Inflammatory macrophage treated with lipopolysaccharide for 1 hour (primary cell): ENCODE data around the gene SPI1.

Experiments used
- DNase-seq, 2 donors: peaks; one replicate each; pipeline ENCODE4 v3.0.0-alpha.2; 2020 to 2022

Gene SPI1

GRCh38 chr11:47406896-47407745, 28.8 kb upstream of the SPI1 start:
- DNase-seq: peak; percentile 89 to 92

- DNase-seq: no peak
Observed at GRCh38 chr11:47403571-47403970, 25.2 kb upstream of the SPI1 start.

- DNase-seq: no peak
Observed at GRCh38 chr11:47403135-47403534, 24.8 kb upstream of the SPI1 start.

- peak; percentile 17 to 27 for DNase-seq
Observed at GRCh38 chr11:47400768-47401279, 22.5 kb upstream of the SPI1 start.

- DNase-seq: no peak
Observed at GRCh38 chr11:47399860-47400767, 21.8 kb upstream of the SPI1 start.

- DNase-seq: no peak
Observed at GRCh38 chr11:47398551-47398950, 20.2 kb upstream of the SPI1 start.

- DNase-seq: no peak
Observed at GRCh38 chr11:47398011-47398410, 19.7 kb upstream of the SPI1 start.

GRCh38 chr11:47396049-47396320, 17.6 kb upstream of the SPI1 start:
- DNase-seq: no peak

GRCh38 chr11:47395223-47396048, 17.1 kb upstream of the SPI1 start:
- peak; percentile 35 to 39 for DNase-seq

- peak; percentile 89 to 94 for DNase-seq
Observed at GRCh38 chr11:47394322-47395222, 16.2 kb upstream of the SPI1 start.

GRCh38 chr11:47394050-47394321, 15.6 kb upstream of the SPI1 start:
- peak; percentile 39 to 85 for DNase-seq

- DNase-seq: peak; percentile 39 to 58
Observed at GRCh38 chr11:47393163-47394049, 15.1 kb upstream of the SPI1 start.

GRCh38 chr11:47392546-47393162, 14.3 kb upstream of the SPI1 start:
- DNase-seq: peak in 1 of 2 donors; percentile 15

- no peak for DNase-seq
Observed at GRCh38 chr11:47391711-47392432, 13.5 kb upstream of the SPI1 start.

- peak; percentile 94 to 97 for DNase-seq
Observed at GRCh38 chr11:47391077-47391583, 12.8 kb upstream of the SPI1 start.

GRCh38 chr11:47390422-47390760, 12.0 kb upstream of the SPI1 start:
- no peak for DNase-seq

- DNase-seq: no peak
Observed at GRCh38 chr11:47389577-47390421, 11.5 kb upstream of the SPI1 start.

- DNase-seq: no peak
Observed at GRCh38 chr11:47388697-47389576, 10.6 kb upstream of the SPI1 start.
